8988T (cell line): ENCODE results near the gene THUMPD2.

ENCODE experiments used
- DNase-seq: peaks from one replicate; pipeline ENCODE4 v3.0.0; 2011

The THUMPD2 gene

GRCh38 chr2:39715822-39716221 lies 63.2 kb downstream of the THUMPD2 start:
- DNase-seq = no peak

- DNase-seq = no peak
Observed at GRCh38 chr2:39715095-39715494, 64.0 kb downstream of the THUMPD2 start.

GRCh38 chr2:39712953-39713352 lies 66.1 kb downstream of the THUMPD2 start:
- no peak for DNase-seq

GRCh38 chr2:39710807-39711206 lies 68.3 kb downstream of the THUMPD2 start:
- DNase-seq = no peak

- no peak for DNase-seq
Observed at GRCh38 chr2:39708003-39708402, 71.1 kb downstream of the THUMPD2 start.

GRCh38 chr2:39706945-39707344 lies 72.1 kb downstream of the THUMPD2 start:
- DNase-seq = no peak

GRCh38 chr2:39706312-39706711 lies 72.7 kb downstream of the THUMPD2 start:
- no peak for DNase-seq

GRCh38 chr2:39705638-39706037 lies 73.4 kb downstream of the THUMPD2 start:
- DNase-seq = no peak

GRCh38 chr2:39704540-39704939 lies 74.5 kb downstream of the THUMPD2 start:
- no peak for DNase-seq

GRCh38 chr2:39703181-39703872 lies 75.7 kb downstream of the THUMPD2 start:
- no peak for DNase-seq

GRCh38 chr2:39701137-39701536 lies 77.9 kb downstream of the THUMPD2 start:
- DNase-seq = no peak

- DNase-seq = no peak
Observed at GRCh38 chr2:39697454-39697853, 81.6 kb downstream of the THUMPD2 start.

GRCh38 chr2:39696838-39697237 lies 82.2 kb downstream of the THUMPD2 start:
- DNase-seq = no peak

- no peak for DNase-seq
Observed at GRCh38 chr2:39696101-39696553, 82.9 kb downstream of the THUMPD2 start.

- DNase-seq = no peak
Observed at GRCh38 chr2:39693245-39693644, 85.8 kb downstream of the THUMPD2 start.

- DNase-seq = no peak
Observed at GRCh38 chr2:39689876-39690275, 89.2 kb downstream of the THUMPD2 start.

- DNase-seq = no peak
Observed at GRCh38 chr2:39689272-39689841, 89.7 kb downstream of the THUMPD2 start.

GRCh38 chr2:39688181-39688580 lies 90.9 kb downstream of the THUMPD2 start:
- no peak for DNase-seq

GRCh38 chr2:39686456-39686855 lies 92.6 kb downstream of the THUMPD2 start:
- DNase-seq = no peak
